ENCODE data around the gene DEFB129.

DNA sequence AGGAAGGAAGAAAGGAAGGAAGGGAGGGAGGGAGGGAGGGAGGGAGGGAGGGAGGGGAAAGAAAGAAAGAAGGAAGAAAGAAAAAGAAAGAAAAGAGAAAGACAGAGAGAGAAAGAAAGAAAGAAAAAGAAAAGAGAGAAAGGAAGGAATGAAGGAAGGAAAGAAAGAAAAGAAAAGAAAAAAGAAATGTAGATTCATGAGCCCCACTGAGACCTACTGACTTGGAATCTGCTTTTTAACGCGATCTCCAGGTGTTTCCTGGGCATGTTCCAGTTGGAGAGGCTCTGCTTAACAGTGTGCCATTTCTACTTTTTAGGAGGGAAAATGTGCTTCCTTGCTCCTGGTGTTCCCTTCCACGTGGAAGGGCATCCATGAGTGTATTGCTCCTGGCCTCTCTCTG lies 46.8 kb downstream of the DEFB129 start:
- TF ChIP-seq POLR2A (IDR thresholded peaks at IDR 0.05), result no peak
- TF ChIP-seq, protein P1, sequence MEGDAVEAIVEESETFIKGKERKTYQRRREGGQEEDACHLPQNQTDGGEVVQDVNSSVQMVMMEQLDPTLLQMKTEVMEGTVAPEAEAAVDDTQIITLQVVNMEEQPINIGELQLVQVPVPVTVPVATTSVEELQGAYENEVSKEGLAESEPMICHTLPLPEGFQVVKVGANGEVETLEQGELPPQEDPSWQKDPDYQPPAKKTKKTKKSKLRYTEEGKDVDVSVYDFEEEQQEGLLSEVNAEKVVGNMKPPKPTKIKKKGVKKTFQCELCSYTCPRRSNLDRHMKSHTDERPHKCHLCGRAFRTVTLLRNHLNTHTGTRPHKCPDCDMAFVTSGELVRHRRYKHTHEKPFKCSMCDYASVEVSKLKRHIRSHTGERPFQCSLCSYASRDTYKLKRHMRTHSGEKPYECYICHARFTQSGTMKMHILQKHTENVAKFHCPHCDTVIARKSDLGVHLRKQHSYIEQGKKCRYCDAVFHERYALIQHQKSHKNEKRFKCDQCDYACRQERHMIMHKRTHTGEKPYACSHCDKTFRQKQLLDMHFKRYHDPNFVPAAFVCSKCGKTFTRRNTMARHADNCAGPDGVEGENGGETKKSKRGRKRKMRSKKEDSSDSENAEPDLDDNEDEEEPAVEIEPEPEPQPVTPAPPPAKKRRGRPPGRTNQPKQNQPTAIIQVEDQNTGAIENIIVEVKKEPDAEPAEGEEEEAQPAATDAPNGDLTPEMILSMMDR (IDR thresholded peaks at IDR 0.05), result no peak

Measured in transverse colon (tissue), 3 donors.